Endothelial cell of umbilical vein (primary cell): ENCODE measurements around the gene COL9A3. TPM values are rescaled to one million over a fixed set of nuclear protein-coding genes. Genes with fewer than 3 reads are reported as not detected.

Experiments used
- BruUV-seq: library from RNA; stranded (reverse); fragments of 400-500 nt; replicated peaks from 2 replicates; lab custom pipeline; 2021; lab: Mats Ljungman, UMichigan
- CTCF ChIA-PET: fragments of 300-600, 350-600 bp; sonication (Branson Sonifier 250); formaldehyde crosslinking; loops from one replicate; lab custom pipeline; 2021; ENCODE audit warnings: antibody characterized with exemption, inconsistent platforms; lab: Charles Lee
- POLR2A ChIA-PET: fragments of 300-600, 350-600 bp; sonication (Branson Sonifier 250); formaldehyde crosslinking; loops from one replicate; lab custom pipeline; 2021; ENCODE audit warnings: antibody characterized with exemption, inconsistent platforms; lab: Charles Lee
- DNase-seq: peaks from one replicate; pipeline ENCODE4 v3.0.0-alpha.2; 2011; ENCODE audit warnings: low read depth, low spot score
- FAIRE-seq: peaks from 2 replicates; lab custom pipeline; 2011; peaks lifted over from hg19 to GRCh38; lab: Jason Lieb, UNC
- H2AFZ ChIP-seq: 2 replicates; pipeline ENCODE4 v1.6.0; 2012; ENCODE audit warnings: low read depth, low read length, control low read depth, inconsistent platforms
- H3K27ac ChIP-seq: 2 replicates; pipeline ENCODE4 v1.5.1; 2011; ENCODE audit warnings: low read depth, mild to moderate bottlenecking, control low read depth, low read length, moderate library complexity; ENCODE audit not compliant: insufficient read depth
- H3K27me3 ChIP-seq, 2 experiments: 2 replicates each; pipeline versions ENCODE4 v1.6.0 to v1.6.1; 2011; ENCODE audit warnings: low read length in 2 of 2, mixed read lengths in 1 of 2; ENCODE audit not compliant: control insufficient read depth in 2 of 2, insufficient read depth in 2 of 2
- H3K36me3 ChIP-seq, 2 experiments: 2 replicates in 1 of 2; 3 replicates in 1 of 2; pipeline ENCODE4 v1.5.1; 2011; ENCODE audit warnings: low read length in 2 of 2, mild to moderate bottlenecking in 1 of 2, moderate library complexity in 1 of 2; ENCODE audit not compliant: control insufficient read depth in 2 of 2, insufficient read depth in 2 of 2; ENCODE audit errors: extremely low read depth in 1 of 2
- H3K4me1 ChIP-seq: 3 replicates; pipeline ENCODE4 v1.5.1; 2011; ENCODE audit warnings: mild to moderate bottlenecking, low read length; ENCODE audit not compliant: control insufficient read depth, insufficient read depth; ENCODE audit errors: extremely low read depth
- H3K4me2 ChIP-seq: 2 replicates; pipeline ENCODE4 v1.6.1; 2011; ENCODE audit warnings: low read length, control low read depth, mixed read lengths; ENCODE audit not compliant: insufficient read depth
- H3K4me3 ChIP-seq, 3 experiments: fragments of 200-600 bp in 1 of 3; sonication (generic), shearing (Covaris generic) in 1 of 3; replicated peaks in 1 of 3; 2 replicates each; pipeline ENCODE4 v1.5.1; 2011 to 2016; ENCODE audit warnings: control low read depth in 3 of 3, low read length in 3 of 3, mild to moderate bottlenecking in 2 of 3, inconsistent platforms in 1 of 3, low read depth in 1 of 3, moderate library complexity in 1 of 3; ENCODE audit not compliant: insufficient read depth in 1 of 3
- H3K79me2 ChIP-seq: 2 replicates; pipeline ENCODE4 v1.6.0; 2012; ENCODE audit warnings: low read length, inconsistent platforms; ENCODE audit not compliant: control insufficient read depth, insufficient read depth
- H3K9ac ChIP-seq: replicated peaks from 2 replicates; pipeline ENCODE3; 2011; ENCODE audit warnings: low read length, control low read depth; ENCODE audit not compliant: insufficient read depth; ENCODE audit errors: extremely low read depth
- H3K9me1 ChIP-seq: replicated peaks from 3 replicates; pipeline ENCODE4 v1.6.0; 2011; ENCODE audit warnings: mild to moderate bottlenecking, low read length; ENCODE audit not compliant: control insufficient read depth, insufficient read depth; ENCODE audit errors: extremely low read depth
- H3K9me3 ChIP-seq: replicated peaks from 2 replicates; pipeline ENCODE4 v1.5.1; 2012; ENCODE audit warnings: low read length, inconsistent platforms; ENCODE audit not compliant: control insufficient read depth, insufficient read depth
- H4K20me1 ChIP-seq: replicated peaks from 2 replicates; pipeline ENCODE3; 2011; ENCODE audit warnings: mild to moderate bottlenecking, low read length; ENCODE audit not compliant: control insufficient read depth, insufficient read depth; ENCODE audit errors: extremely low read depth
- EZH2 ChIP-seq: IDR thresholded peaks from 2 replicates; pipeline ENCODE4 v1.6.1; 2012; ENCODE audit warnings: borderline replicate concordance, low read depth, mild to moderate bottlenecking, moderate library complexity, low read length, inconsistent platforms; ENCODE audit not compliant: severe bottlenecking
- FOS ChIP-seq: IDR thresholded peaks from 2 replicates; pipeline ENCODE4 v1.6.1; 2011; ENCODE audit warnings: mild to moderate bottlenecking, low read length, moderate library complexity, borderline replicate concordance; ENCODE audit not compliant: insufficient read depth
- GATA2 ChIP-seq: IDR thresholded peaks from 2 replicates; pipeline ENCODE4 v1.7.0; 2011; ENCODE audit warnings: low read depth, mild to moderate bottlenecking, moderate library complexity, mixed read lengths, low read length; ENCODE audit not compliant: insufficient read length, insufficient read depth
- MYC ChIP-seq: IDR thresholded peaks from one replicate; pipeline ENCODE4 v1.6.1; 2011; ENCODE audit warnings: mild to moderate bottlenecking, low read depth, low read length
- POLR2A ChIP-seq: IDR thresholded peaks from 2 replicates; pipeline ENCODE4 v1.6.1; 2012; ENCODE audit warnings: low read depth, mild to moderate bottlenecking, control low read depth, low read length
- POLR2AphosphoS5 ChIP-seq: IDR thresholded peaks from 2 replicates; pipeline ENCODE4 v1.6.1; 2012; ENCODE audit warnings: low read depth, mild to moderate bottlenecking, control low read depth, low read length, moderate library complexity; ENCODE audit not compliant: insufficient read depth
- dilution Hi-C: fragments of 300-500 bp; cut with MboI; formaldehyde crosslinking; loops from one replicate; pipeline ENCODE4 v1.15.0; 2019; ENCODE audit warnings: low sequenced_read_pairs; ENCODE audit not compliant: extremely low pct_ligation_motif_present
- intact Hi-C: fragments of 100-400 bp; cut with micrococcal nuclease; formaldehyde crosslinking; loops from one replicate; pipeline ENCODE4 v1.10.0; 2022
- polyA plus RNA-seq, 4 experiments: library from polyadenylated mRNA; depleted of rRNA in 3 of 4; stranded (reverse) in 3 of 4; unstranded in 1 of 4; fragments of >200 nt; gene quantifications; 2 replicates each; pipeline versions ENCODE4 v1.2.1 to v1.2.3, GENCODE V29; 2011 to 2012; ENCODE audit warnings: missing spikeins in 1 of 4
- total RNA-seq: library from RNA; stranded (reverse); gene quantifications from 2 replicates; pipeline ENCODE4 v1.2.3, GENCODE V29; 2021

The COL9A3 gene
- total and polyA plus RNA-seq, 2 donors (not counting 3 experiments of a cell fraction or from before 2014, with no cell fraction given): 0.46 to 0.60 TPM

DNA sequence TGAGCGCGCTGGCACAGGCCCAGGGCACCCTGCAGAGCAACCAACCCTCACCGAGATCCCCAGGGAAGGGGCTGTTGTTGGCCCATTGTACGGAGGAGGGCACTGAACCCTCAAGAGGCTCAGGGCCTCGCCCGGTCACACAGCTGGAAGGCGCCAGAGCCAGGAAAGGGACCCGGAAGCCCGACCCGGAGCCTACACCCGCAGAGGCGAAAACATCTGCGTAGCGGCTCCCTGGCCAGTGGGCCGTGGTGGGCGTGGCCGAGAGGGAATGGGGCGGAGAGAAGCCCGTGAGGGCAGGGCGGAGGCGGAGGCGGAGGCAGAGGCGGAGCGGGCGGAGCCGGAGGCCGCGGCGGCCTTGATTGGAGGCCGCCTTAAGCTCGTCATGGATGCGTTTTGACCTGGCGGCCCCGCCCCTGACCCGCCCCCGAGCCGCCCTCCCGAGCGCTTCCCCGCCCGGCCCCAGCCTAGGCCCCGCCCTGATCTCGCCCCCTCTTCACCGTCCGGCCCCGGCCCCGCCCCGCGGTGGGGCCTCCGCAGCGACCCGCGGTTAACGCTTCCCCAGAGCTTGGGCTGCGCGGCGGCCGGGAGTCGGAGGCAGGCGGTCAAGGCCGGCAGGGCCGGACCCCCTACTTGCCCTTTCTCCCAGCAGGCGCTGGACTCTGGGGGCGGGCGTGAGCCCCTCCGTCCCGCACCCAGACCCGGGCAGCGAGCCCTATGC, 22.7 kb upstream of the COL9A3 start:
- H3K4me2 ChIP-seq: peak overlapping the region; percentile 77
- intact Hi-C loops: loop anchor here (1.0 to 10.0 kb wide), 2 partner anchors 435 to 489 kb away; partner anchors contain the start of gene ADRM1
- peak overlapping the region; percentile 72 for H3K27ac ChIP-seq
- H3K9me3 ChIP-seq: no peaks in the 10 kb centered on the region
- H3K9me1 ChIP-seq: no peaks in the 10 kb centered on the region
- no peaks in the 10 kb centered on the region for H3K27me3 ChIP-seq
- peak overlapping the region; percentile 4 to 60 (median 43) for H3K4me3 ChIP-seq
- TF ChIP-seq POLR2AphosphoS5 (peak; percentile 68), EZH2 (no peak), FOS (no peak), MYC (no peak), GATA2 (no peak), POLR2A (peak; percentile 89)
- BruUV-seq: no TSS peak
- peaks cover 2 to 4% of the 10 kb centered on the region in 2 experiments for H3K36me3 ChIP-seq
- POLR2A ChIA-PET: no interaction called here
- DNase-seq: peak; percentile 96
- CTCF ChIA-PET: interaction anchor here (0.7 to 1.9 kb wide), 14 partner anchors 12 to 384 kb away, joined by 3 to 24 read pairs (median 4); partner anchors contain the start of gene NTSR1
- dilution Hi-C loops: no loop called here
- H3K4me1 ChIP-seq: peaks cover 22% of the 10 kb centered on the region
- peak; percentile 97 for FAIRE-seq
- peak overlapping the region; percentile 94 for H2AFZ ChIP-seq
- H3K79me2 ChIP-seq: peaks cover 14% of the 10 kb centered on the region
- H3K9ac ChIP-seq: peak overlapping the region; percentile 41
- no peaks in the 10 kb centered on the region for H4K20me1 ChIP-seq
